ENCODE data around the gene TEKT3. TPM values are rescaled to one million over a fixed set of nuclear protein-coding genes. Genes with fewer than 3 reads are reported as not detected.

Gene TEKT3
- polyA plus RNA-seq, 4 donors, result 1.2 to 1.6 (median 1.2) TPM

DNA sequence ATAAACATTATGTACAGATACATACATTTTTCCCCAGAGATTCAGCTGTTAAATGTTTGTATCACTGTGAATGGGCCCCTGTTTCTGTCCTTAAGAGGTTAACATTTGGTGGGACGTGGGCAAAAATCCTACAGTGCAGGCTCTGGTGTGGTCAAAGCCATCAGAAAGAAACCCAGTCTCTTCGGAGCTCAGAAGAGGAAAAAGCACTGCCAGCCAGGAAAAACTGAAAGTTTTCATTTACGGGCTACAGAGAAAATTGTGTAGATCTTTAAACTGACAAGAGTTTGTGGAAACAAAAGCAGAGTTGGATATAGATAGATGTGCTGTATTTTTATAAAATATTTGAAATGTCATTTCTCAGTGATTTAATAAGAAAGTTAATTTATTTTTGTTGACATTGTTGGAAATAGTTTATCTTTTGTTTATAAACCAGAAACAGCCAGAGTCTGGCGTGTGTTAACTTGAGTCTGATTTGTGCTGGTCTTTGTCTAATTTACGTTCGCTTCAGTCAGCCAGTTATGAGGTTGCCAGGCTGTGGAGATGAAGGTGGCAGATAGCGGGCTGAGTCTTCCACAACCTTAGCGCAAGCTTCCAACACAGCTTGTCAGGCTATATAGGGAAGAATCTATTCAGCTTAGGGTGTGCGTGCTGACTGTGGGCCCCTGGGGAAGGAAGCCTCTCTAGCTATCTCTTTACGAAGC is 9.5 kb upstream of the TEKT3 start:
- no peak for DNase-seq (ENCODE audit: low read depth in 4 of 4, low spot score in 3 of 4)

DNA sequence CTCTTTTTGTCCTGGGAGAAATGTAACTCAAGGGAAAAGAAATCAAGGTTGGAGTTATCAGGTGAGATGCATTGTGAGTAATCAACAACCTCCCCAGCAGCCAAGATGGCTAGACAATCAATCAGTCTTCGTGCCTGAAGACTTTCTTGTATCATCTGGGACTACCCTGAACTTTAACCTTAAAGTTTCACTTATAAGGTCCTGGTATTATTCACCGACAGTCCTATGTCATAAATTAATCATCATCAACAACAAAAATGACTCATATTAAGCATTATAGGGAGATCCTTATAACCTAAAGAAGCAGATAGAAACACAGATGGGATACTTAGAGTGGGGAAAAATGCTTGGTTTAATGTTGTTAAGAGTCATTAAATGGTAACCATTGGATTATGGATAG is 7.7 kb upstream of the TEKT3 start:
- no peak for DNase-seq (ENCODE audit: low read depth in 4 of 4, low spot score in 3 of 4)

DNA sequence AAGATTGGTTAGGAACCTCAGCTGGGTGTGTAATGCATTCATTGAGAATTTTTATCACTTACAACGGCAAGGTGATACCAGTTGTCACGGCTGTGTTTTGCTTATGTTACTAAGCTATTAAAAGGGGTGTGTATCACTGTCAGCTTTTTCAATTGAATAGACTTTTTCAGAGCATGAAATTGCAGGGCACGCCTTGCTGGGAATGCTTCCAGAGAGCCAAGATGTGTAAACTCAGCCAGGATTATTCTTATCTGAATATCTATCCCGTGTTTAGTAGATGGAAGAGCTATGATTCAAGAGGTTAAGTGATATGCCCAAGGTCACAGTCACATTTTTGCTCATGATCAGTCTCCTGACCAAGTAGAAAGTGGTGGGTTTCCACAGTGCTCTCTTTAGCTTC is 6.6 kb upstream of the TEKT3 start:
- no peak for DNase-seq (ENCODE audit: low read depth in 4 of 4, low spot score in 3 of 4)

DNA sequence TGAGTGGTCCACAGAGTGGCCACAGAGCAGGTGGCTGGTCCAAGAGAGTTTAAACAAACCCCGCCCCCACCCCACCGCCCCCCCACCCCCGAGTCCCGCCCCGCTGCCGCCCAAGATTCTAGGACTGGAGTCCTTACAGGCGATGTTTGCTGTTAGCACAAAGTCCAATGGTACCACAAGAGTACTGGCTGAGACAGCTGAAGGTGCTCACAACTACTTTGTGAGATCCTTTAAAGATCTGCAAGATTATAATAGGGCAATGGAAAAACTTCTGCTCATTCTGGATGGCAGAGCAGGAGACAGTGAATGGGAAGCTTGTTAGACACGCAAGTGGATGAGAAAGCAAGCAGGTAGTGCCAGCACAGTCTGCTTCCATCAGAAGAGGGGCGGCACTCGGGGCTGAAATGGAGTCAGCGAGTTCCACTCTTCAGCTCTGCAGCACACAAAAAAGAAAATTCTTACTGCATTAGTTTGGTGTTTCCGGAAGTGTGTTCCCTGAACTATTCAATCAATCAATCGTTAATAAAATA is 4.7 kb upstream of the TEKT3 start:
- DNase-seq (ENCODE audit: low read depth in 4 of 4, low spot score in 3 of 4), result no peak

DNA sequence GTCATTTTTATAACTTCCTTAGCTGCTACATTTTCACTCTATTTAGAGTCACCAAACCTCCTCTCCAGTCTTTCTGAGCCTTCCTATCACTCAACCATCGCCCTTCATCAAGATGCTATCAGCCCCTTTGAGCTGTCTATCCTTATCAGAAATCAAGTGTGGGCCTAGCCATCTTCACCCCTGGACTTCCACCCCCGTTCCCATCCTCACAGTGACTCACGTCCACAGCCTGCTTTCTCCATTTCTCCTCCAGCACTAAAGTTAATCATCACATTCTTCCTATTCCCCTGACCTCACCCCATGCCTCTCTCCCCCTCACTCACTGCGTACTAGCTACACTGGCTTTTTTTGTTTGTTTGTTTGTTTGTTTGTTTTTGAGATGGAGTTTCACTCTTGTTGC is 2.4 kb upstream of the TEKT3 start:
- DNase-seq (ENCODE audit: low read depth in 4 of 4, low spot score in 3 of 4), result no peak

DNA sequence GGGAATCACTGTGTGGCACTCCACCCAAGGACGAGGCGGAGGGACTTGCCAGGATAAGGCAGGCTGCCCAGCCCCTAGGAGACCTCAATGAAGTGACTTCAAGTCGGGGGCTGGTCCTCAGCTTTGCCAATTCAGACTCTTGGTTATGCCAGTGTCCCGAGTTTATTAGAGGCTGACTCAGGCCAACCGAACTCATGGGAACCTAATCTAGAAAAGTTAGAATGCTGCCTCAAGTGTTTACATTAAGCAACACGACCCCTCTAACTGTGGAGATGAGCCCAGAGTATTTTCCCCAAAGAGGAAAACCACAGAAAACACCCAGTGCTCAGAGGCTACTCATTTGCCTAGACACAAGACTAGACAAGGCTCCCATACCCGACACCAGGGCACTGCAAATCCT is 1.1 kb upstream of the TEKT3 start:
- no peak for DNase-seq (ENCODE audit: low read depth in 4 of 4, low spot score in 3 of 4)

DNA sequence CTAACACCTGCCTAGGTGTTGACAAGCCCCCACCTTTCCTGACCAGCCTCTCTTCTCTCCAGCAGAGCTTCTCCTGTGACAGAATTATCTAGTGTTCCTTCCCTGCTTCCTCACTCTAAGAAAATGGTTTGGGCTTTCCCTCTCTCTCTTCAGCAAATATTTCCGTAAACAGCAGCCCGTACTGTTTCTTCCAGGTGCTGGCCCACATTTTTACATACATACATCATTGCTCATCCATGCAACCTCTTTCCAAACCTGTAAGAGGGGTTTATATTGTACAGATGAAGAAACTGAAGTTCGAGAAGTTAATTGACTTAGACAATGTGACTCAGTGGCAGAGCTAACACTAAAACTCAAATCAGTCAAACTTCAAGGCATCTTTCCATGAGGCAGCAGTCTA is 569 bp upstream of the TEKT3 start:
- DNase-seq (ENCODE audit: low read depth in 4 of 4, low spot score in 3 of 4), result no peak

DNA sequence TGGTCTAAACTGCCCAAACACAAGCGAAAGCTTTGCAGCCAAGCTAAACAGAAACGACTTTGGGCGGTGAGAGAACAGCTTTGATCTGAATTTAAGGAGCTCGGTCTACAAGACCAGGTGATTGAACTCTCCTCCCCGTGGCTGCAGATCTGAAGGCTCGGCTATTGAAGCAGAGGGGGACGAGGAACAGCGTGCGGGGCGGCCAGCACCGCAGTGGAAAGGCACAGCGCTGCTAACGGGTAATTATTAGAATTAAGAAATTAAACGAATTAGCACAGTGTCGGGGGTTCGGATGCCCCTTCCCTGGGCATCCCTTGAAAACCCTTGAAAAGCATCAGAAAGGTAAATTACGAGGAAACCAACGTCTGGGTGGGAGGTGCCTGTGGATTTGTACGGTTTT is 431 bp downstream of the TEKT3 start:
- no peak for DNase-seq (ENCODE audit: low read depth in 4 of 4, low spot score in 3 of 4)

DNA sequence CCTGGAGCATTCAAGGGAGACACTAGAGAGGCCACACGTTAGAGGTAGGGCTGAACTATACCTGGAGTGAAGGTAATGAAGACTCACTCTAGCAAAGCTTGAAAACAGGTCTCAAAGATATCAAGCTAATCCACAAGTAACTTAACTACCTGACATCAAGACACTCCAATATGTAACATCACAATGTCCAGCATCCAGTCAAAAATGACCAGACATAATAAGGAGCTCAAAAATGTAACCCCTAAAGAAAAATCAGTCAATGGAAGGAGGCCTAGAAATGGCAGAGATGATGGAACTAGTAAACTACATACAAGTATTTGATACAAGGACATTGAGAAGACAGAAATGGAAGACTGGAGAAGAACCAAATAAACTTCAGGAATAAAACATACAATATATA is 6.0 kb downstream of the TEKT3 start:
- no peak for DNase-seq (ENCODE audit: low read depth in 4 of 4, low spot score in 3 of 4)

DNA sequence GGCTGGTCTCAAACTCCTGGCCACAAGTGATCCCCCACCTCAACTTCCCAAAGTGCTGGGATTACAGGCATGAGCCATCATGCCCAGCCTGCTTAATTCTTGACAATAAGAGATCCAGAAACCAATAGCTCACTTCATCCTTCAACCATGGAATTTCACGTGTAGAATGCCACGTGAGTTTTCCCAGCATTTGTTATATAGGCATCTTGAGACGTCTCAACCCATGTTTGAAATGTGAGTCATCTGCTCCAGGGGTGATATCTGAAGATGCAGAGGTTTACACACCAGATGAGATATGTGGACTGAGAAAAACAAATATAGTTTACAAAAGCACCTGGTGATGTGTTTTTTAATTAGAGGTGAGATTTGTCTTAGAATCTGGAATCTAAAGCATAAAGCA is 7.1 kb downstream of the TEKT3 start:
- DNase-seq (ENCODE audit: low read depth in 4 of 4, low spot score in 3 of 4), result no peak

DNA sequence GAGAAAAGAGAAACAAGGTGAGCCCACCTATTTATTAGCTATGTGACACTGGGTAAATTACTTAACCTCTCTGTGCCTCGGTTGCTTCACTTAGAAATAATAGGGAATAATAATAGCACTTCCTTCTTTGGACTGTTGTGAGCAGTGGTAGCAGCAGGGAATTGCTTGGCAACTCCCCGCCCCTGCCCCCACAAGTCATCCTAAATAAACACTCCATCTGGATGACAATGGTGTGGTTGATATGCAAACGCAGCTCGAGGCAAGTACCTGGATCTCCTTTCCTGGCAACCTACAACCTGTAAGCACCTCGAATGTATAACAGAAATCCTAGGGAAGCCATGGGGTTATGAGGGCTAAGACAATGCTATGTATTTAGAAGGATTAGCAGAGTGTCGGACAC is 9.1 kb downstream of the TEKT3 start:
- DNase-seq (ENCODE audit: low read depth in 4 of 4, low spot score in 3 of 4), result no peak

DNA sequence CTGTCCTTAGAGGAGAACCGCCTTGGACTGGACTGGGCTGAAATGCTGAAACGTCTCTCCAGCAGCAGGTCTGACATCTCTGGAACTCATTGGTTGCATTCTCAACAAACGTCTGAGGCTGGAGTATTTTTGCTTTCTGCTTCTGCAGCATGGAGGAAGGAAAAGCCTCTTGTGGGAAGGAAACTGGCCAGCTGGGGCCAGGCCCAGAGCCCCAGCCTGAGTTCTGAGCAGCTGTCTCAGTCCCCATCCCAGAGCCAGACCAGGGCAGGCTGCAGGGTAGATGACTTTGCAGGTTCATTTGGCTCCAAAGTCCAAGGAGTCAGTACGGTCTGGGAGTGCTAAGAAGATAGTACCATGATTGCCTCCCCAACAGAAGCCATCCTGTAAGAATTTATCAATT is 18.3 kb downstream of the TEKT3 start:
- DNase-seq (ENCODE audit: low read depth in 4 of 4, low spot score in 3 of 4), result no peak

DNA sequence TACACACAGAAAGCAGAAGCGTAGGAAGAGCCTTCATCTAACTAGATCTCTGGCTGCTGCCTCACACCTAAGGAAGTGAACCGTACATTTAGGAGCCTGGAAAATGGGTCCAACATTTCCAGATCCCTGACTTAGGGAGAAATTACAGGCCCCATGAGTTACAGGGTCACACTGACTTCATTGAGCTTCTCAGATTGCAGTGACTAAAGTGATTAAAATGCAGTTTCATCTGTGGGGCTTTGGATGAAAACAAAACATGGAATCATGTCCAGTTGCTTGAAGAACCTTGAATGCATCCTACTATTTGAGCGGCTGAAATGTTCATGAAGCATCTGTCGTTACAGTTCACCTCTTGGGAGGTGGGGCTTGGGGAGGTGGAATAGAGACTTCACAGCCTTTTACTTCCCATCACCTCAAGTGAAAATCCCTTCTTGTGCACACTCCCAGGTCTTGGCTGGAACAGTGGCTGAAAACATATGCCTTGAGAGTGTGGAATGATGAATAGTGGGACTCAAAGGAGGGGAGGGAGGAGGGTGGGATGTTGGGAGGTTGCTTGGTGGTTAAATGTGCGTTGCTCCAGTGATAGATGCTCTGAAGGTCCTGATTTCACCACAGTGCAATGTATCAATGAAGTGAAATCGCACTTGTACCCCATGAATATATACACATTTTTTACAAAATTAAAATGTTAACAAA is 19.7 kb downstream of the TEKT3 start:
- no peak for DNase-seq (ENCODE audit: low read depth in 4 of 4, low spot score in 3 of 4)

DNA sequence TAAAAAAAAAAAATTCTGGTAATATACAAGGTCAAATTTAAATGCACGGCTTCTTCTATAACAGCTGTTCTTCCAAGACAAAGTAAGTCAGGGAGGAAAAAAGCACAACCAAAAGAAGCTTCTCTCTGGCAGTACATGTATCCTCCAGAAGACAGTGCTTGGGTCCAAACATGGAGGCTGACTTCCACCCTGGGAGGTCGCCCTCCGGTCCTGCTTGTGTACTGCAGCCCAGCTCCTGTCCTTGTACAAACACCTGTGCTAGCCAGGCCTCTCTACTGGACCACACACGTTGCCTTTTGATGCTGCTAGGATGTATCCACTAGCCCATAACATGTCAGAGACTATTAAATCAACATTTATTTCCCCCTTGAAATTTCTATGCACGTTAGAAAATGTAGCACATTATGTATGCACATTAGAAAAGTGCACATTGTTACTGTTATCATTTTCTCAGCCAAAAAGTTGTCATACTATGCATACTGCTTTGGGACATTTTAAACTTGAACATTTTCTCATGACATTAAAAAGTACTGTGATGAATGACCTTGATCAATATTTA is 21.9 kb downstream of the TEKT3 start:
- no peak for DNase-seq (ENCODE audit: low read depth in 4 of 4, low spot score in 3 of 4)

DNA sequence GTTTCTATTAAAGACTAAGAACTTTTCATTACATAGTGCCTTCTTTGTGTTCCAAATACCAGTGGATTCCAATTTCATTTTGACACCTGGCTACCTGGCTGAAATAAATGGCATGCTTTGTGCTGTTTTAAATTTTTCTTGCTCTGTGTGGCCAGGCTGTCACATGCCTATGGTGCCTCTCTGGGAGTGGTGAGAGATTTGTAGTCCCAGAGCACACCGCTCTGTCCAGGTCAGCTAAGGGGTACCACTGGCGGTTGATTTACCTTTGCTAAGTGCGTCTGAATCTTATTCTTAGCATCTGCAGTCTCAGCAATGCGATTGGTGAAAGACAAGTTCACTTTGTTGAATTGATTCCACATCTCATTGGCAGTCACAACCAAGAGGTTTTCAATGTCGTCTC is 29.4 kb downstream of the TEKT3 start:
- no peak for DNase-seq (ENCODE audit: low read depth in 4 of 4, low spot score in 3 of 4)

DNA sequence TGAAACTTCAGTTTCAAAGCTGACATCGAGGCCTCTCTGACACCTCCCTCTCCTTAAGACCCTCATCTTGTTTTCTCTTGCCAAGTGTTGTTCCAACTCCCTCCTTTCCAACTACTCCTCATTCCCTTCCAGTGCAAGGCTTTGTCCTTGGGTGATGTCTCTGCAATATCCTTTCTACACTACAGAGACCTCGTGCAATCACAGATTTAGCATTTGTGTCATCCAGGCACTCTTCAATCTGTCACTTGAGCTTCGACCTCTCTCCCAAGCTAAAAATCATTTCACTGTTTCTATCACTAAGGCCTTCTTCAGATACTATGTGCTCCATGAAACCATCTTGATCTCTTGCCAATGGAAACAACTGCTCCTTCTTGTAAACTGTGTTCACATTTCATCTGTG is 31.6 kb downstream of the TEKT3 start:
- DNase-seq (ENCODE audit: low read depth in 4 of 4, low spot score in 3 of 4), result no peak

DNA sequence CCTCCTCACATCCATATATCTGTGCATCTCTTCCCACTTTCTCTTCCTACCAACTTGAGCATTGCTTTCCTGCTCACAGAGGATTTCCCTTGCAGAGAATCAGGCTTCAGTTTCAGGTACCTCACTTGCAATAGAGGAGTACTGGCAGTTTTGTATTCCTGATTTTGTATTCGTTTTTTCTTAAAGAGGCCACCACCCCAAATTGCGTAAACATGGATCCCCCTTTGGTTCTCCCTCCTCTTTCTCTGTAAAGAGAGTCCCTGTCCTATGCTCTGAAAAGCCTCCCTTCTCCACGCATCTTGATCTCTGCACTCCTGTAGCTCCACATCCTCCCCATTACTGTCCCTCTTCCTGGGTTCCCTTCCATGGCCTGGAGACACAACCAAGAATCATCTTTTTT is 32.2 kb downstream of the TEKT3 start:
- no peak for DNase-seq (ENCODE audit: low read depth in 4 of 4, low spot score in 3 of 4)

DNA sequence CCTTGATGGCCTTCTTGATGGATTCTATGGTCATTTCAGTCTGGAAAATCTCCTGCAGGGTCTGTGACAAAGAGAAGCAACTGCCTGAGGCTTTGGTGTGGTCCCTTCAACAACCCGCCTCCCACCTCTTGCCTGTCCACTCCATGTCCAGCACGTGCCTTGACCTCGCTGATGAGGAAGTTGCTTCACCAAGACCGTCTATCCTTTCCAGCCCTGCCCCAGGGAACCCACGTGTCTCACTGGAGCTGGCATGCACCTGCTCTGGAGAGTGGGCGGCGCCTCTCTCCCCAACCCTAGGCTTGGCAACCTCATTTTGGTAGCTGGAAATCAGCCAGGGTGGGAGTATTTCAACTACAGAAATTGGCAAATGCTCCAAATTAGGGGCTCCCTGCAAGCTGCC is 32.6 kb downstream of the TEKT3 start:
- DNase-seq (ENCODE audit: low read depth in 4 of 4, low spot score in 3 of 4), result no peak

DNA sequence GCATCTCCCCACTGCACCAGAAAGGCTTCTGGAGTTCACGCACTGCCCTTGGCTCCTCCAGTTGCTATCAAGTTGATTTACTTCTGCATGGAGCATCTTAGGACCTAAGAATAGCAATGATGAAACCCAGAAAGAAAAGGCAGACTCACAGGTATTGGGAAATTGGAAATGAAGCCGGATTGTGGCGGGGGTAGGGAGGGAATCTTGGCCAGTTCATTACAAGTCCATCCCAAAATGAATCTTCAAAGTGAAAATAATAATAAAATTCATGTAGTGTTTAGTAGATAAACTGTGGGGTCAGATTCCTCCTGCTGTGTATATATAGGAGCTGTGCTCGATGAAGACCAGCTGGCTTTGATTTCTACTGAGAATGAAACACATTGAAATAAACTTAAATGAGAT is 33.7 kb downstream of the TEKT3 start:
- peak in 1 of 4 donors; percentile 16 for DNase-seq (ENCODE audit: low read depth in 4 of 4, low spot score in 3 of 4)

DNA sequence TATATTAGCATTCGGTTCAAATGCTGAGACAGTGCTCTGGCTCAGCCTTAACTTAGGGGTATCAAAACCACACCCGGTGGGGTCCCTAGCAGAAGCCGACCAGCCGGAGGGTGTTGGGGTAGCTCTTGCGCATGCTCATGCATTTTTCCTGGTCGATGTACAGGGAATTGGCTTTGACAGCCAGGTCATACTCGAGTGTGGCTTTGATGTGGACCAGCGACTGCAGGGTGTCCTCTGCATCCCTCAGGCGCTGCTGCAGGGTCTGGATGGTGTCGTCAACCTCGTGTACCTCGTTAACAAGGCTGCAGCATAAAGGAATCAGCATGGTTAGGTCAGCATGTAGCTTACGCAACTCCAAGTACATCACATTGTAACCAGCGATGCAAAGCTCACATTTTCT is 37.5 kb downstream of the TEKT3 start:
- no peak for DNase-seq (ENCODE audit: low read depth in 4 of 4, low spot score in 3 of 4)

DNA sequence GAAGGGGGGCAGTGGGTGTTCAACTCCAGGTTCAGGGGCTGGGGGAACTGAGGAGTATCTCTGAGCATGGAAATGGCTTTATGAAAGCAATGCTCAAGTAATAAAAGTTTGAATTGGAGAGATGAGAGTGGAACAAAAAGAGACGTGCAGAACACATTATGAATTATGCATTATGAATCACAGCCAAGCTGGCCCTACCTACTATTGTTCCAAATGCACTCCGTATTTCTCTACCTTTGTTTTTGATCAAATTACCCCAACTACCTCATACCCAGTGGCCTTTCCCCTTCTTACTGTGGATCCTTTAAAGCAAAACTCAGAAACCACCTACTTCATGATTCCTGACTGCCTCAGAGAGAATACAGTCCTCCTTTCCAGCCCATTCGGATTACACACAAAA is 38.1 kb downstream of the TEKT3 start:
- no peak for DNase-seq (ENCODE audit: low read depth in 4 of 4, low spot score in 3 of 4)

DNA sequence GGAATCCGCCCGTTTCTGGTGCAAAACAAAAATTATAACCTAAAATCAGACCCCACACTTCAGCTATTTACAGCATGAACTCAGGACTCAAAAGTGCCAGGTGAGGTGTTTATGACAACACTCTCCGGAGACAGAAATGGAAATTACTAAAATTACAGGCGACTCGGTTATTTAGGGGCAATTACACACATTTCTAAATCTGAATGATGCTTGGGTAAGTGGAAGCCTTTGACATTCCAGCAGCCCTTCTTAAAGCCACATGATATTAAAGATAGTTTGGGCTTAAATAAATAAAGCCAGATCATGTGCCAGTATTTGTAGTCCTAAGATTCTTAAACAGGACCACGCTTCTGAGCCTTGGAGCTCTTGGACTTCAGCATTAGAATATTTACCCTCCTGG is 39.6 kb downstream of the TEKT3 start:
- DNase-seq (ENCODE audit: low read depth in 4 of 4, low spot score in 3 of 4), result no peak
